NCI-H82 treated with DMSO at 0.1 percent for 48 hours (cell line): ENCODE measurements around the gene SYVN1.
"Not testable (repeated sequence)": the region's sequence is repeated elsewhere in the genome, so short reads cannot be mapped to it uniquely, and the experiment has no call there.

Source experiments
- DNase-seq: peaks from one replicate; lab custom pipeline; 2025; ENCODE audit not compliant: unreplicated experiment; lab: John Stamatoyannopoulos, UW

SYVN1 gene

GRCh38 chr11:65151331-65151899 lies 17.1 kb upstream of the SYVN1 start:
- DNase-seq = no peak

GRCh38 chr11:65150509-65151299 lies 16.4 kb upstream of the SYVN1 start:
- no peak for DNase-seq

- not testable (repeated sequence) for DNase-seq
These were observed 15.8 kb upstream of the SYVN1 start for GRCh38 chr11:65150131-65150508.

GRCh38 chr11:65148657-65149056 lies 14.3 kb upstream of the SYVN1 start:
- DNase-seq = no peak

GRCh38 chr11:65147352-65148075 lies 13.2 kb upstream of the SYVN1 start:
- no peak for DNase-seq

- DNase-seq = no peak
These were observed 7.7 kb upstream of the SYVN1 start for GRCh38 chr11:65141896-65142494.

GRCh38 chr11:65136515-65137096 lies 2.3 kb upstream of the SYVN1 start:
- no peak for DNase-seq

GRCh38 chr11:65135633-65136145 lies 1.4 kb upstream of the SYVN1 start:
- DNase-seq = no peak

GRCh38 chr11:65134952-65135632 lies 773 bp upstream of the SYVN1 start:
- peak; percentile 92 for DNase-seq

- DNase-seq = no peak
These were observed 595 bp downstream of the SYVN1 start for GRCh38 chr11:65133724-65134123.

GRCh38 chr11:65132988-65133700 lies 1.2 kb downstream of the SYVN1 start:
- DNase-seq = no peak

GRCh38 chr11:65132238-65132987 lies 1.9 kb downstream of the SYVN1 start:
- DNase-seq = no peak

- DNase-seq = no peak
These were observed 2.5 kb downstream of the SYVN1 start for GRCh38 chr11:65131895-65132237.

GRCh38 chr11:65131417-65131776 lies 2.9 kb downstream of the SYVN1 start:
- no peak for DNase-seq

- DNase-seq = no peak
These were observed 3.5 kb downstream of the SYVN1 start for GRCh38 chr11:65130631-65131416.

GRCh38 chr11:65129649-65130441 lies 4.5 kb downstream of the SYVN1 start:
- DNase-seq = no peak

GRCh38 chr11:65128182-65129145 lies 5.9 kb downstream of the SYVN1 start:
- DNase-seq = no peak
